ENCODE measurements around the gene KCNMB1.

GRCh38 chr5:170414786-170415185, 25.6 kb upstream of the KCNMB1 start:
- TF ChIP-seq CTCF (conservative IDR thresholded peaks at IDR 0.05; ENCODE audit: low read length) (no peak), EZH2phosphoT487 (IDR thresholded peaks at IDR 0.05; ENCODE audit: borderline replicate concordance) (no peak)

All from Loucy (cell line).